Measurements from ENCODE around the gene TMEM63A. TPM values are rescaled to one million over a fixed set of nuclear protein-coding genes. Genes with fewer than 3 reads are reported as not detected.
A peak's percentile ranks its signal among the peaks of the same experiment; 100 is the strongest.

Gene TMEM63A
- total and polyA plus RNA-seq, 2 of the 13 experiments (the other 11 are each of a cell fraction or from before 2014, with no cell fraction given), result 23.9 to 53.3 TPM

DNA sequence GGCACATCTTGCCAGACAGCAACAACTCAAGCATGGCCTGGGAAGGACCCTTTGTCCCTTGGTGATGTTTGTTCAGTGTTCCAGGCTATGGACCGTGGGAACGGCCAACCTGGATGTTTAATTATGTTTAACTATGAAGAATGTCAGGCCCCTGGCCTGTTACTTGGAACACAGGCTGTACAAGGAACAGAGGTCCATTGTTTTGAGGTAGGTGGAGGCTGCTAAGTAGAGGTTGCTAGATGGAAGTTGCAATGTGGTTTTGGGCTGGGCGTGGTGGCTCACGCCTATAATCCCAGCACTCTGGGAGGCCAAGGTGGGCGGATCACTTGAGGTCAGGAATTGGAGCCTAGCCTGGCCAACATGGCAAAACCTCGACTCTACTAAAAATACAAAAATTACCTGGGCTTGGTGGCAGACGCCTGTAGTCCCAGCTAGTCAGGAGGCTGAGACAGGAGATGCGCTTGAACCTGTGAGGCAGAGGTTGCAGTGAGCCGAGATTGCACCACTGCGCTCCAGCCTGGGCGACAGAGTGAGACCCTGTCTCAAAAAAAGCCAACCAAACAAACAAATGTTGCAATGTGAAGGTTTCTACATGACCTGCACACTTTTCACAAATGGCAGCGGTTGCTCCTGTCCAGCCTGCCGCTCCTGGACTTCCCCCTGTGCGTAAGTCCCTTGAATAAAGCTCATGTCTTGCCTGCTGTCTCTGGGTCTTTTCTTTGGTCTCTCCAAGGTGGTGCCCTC is 9.2 kb upstream of the TMEM63A start (continued):
- TF ChIP-seq PAXIP1 (CRISPR knock-in tag; conservative IDR thresholded peaks at IDR 0.05) (no peak; the same call in 1 of the 2 replicates), SETDB1 (CRISPR knock-in tag; IDR thresholded peaks at IDR 0.05; ENCODE audit: borderline replicate concordance) (no peak), ZNF292 (CRISPR knock-in tag; IDR thresholded peaks at IDR 0.05; ENCODE audit: borderline replicate concordance, low read depth) (0 out of 2 replicates have a peak, but pooled peaks have one; percentile 41), IRF1 (CRISPR knock-in tag; IDR thresholded peaks at IDR 0.05; ENCODE audit: low read depth) (no peak), SOX13 (IDR thresholded peaks at IDR 0.05) (no peak), SOX13 (CRISPR knock-in tag; conservative IDR thresholded peaks at IDR 0.05 in 1 of 2, IDR thresholded peaks at IDR 0.05 in 1 of 2) (peak in 1 of 2 experiments; percentile 58; a peak in 2 of 4 replicates), E2F5 (CRISPR knock-in tag; conservative IDR thresholded peaks at IDR 0.05) (no peak), ONECUT2 (CRISPR knock-in tag; IDR thresholded peaks at IDR 0.05) (no peak), ZNF616 (CRISPR knock-in tag; IDR thresholded peaks at IDR 0.05; ENCODE audit: low read depth) (no peak), ZNF121 (CRISPR knock-in tag; IDR thresholded peaks at IDR 0.05) (peak; percentile 88), ZNF350 (CRISPR knock-in tag; IDR thresholded peaks at IDR 0.05; ENCODE audit: borderline replicate concordance, low read depth) (no peak), SMARCE1 (IDR thresholded peaks at IDR 0.05; ENCODE audit: borderline replicate concordance) (no peak), ETV6 (CRISPR knock-in tag; conservative IDR thresholded peaks at IDR 0.05) (no peak), ZNF672 (CRISPR knock-in tag; IDR thresholded peaks at IDR 0.05) (no peak), GTF3A (CRISPR knock-in tag; conservative IDR thresholded peaks at IDR 0.05) (no peak), TARDBP (CRISPR knock-in tag; IDR thresholded peaks at IDR 0.05) (no peak; the same call in 1 of the 2 replicates), HOXD1 (CRISPR knock-in tag; IDR thresholded peaks at IDR 0.05) (no peak), FOXA3 (CRISPR knock-in tag; IDR thresholded peaks at IDR 0.05) (no peak), CERS6 (CRISPR knock-in tag; IDR thresholded peaks at IDR 0.05) (no peak)
- TF ChIP-seq, protein P1, sequence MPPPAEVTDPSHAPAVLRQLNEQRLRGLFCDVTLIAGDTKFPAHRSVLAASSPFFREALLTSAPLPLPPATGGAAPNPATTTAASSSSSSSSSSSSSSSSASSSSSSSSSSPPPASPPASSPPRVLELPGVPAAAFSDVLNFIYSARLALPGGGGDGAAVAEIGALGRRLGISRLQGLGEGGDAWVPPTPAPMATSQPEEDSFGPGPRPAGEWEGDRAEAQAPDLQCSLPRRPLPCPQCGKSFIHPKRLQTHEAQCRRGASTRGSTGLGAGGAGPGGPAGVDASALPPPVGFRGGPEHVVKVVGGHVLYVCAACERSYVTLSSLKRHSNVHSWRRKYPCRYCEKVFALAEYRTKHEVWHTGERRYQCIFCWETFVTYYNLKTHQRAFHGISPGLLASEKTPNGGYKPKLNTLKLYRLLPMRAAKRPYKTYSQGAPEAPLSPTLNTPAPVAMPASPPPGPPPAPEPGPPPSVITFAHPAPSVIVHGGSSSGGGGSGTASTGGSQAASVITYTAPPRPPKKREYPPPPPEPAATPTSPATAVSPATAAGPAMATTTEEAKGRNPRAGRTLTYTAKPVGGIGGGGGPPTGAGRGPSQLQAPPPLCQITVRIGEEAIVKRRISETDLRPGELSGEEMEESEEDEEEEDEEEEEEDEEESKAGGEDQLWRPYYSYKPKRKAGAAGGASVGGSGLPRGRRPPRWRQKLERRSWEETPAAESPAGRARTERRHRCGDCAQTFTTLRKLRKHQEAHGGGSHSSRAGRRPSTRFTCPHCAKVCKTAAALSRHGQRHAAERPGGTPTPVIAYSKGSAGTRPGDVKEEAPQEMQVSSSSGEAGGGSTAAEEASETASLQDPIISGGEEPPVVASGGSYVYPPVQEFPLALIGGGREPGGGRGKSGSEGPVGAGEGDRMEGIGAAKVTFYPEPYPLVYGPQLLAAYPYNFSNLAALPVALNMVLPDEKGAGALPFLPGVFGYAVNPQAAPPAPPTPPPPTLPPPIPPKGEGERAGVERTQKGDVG (CRISPR knock-in tag; IDR thresholded peaks at IDR 0.05; ENCODE audit: borderline replicate concordance), result 0 out of 2 replicates have a peak, but pooled peaks have one; percentile 35

All from HepG2 (cell line).